HAP-1 (cell line): ENCODE measurements around the gene RRAGD.

Source experiments
- DNase-seq, 2 experiments: peaks; one replicate each; pipeline ENCODE4 v3.0.0-alpha.2; 2016 to 2020; ENCODE audit warnings: low spot score in 2 of 2
- H3K27me3 ChIP-seq: fragments of 250-450 bp; sonication (Bioruptor Pico); 2 replicates; pipeline ENCODE4 v1.5.1; 2020; ENCODE audit warnings: low read depth, mild to moderate bottlenecking, moderate library complexity
- H3K36me3 ChIP-seq: fragments of 250-450 bp; sonication (Bioruptor Pico); replicated peaks from 2 replicates; pipeline ENCODE4 v1.5.1; 2020; ENCODE audit warnings: mild to moderate bottlenecking
- H3K4me1 ChIP-seq: fragments of 250-450 bp; sonication (Bioruptor Pico); 2 replicates; pipeline ENCODE4 v1.5.1; 2020; ENCODE audit warnings: mild to moderate bottlenecking
- H3K4me3 ChIP-seq: fragments of 250-450 bp; sonication (Bioruptor Pico); 2 replicates; pipeline ENCODE4 v1.5.1; 2020; ENCODE audit warnings: mild to moderate bottlenecking, moderate library complexity
- H3K9me3 ChIP-seq: fragments of 250-450 bp; sonication (Bioruptor Pico); 2 replicates; pipeline ENCODE4 v1.5.1; 2020; ENCODE audit warnings: mild to moderate bottlenecking, moderate library complexity
- in situ Hi-C: fragments of 300-500 bp; cut with MboI; formaldehyde crosslinking; loops from 3 replicates; pipeline ENCODE4 v1.14.3; 2020; ENCODE audit warnings: low sequenced_read_pairs, inconsistent platforms, mixed read lengths

The RRAGD gene

DNA sequence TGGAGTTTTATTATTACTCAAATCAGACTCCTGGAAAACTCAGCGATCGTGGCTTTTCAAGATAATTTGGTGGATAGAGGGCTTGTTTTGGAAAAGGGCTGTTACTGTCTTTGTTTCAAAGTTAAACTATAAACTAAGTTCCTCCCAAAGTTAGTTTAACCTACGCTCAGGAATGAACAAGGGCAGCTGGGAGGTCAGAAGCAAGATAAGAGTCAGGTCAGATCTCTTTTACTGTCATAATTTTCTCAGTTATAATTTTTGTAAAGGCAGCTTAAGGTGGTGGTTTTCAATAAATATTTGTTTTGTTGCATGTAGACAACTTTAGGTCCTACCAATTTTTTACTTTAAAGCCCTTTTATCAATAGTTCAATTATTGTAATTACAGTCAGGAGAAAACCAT is 87.8 kb downstream of the RRAGD start:
- peaks cover 4% of the 10 kb centered on the region; the same call in 1 of the 2 replicates for H3K4me1 ChIP-seq
- H3K27me3 ChIP-seq: no peaks in the 10 kb centered on the region
- peaks cover 4% of the 10 kb centered on the region; the same call in 1 of the 2 replicates for H3K9me3 ChIP-seq
- DNase-seq: no peak
- H3K36me3 ChIP-seq: no peaks in the 10 kb centered on the region
- in situ Hi-C loops: no loop called here
- H3K4me3 ChIP-seq: no peak overlapping the region

DNA sequence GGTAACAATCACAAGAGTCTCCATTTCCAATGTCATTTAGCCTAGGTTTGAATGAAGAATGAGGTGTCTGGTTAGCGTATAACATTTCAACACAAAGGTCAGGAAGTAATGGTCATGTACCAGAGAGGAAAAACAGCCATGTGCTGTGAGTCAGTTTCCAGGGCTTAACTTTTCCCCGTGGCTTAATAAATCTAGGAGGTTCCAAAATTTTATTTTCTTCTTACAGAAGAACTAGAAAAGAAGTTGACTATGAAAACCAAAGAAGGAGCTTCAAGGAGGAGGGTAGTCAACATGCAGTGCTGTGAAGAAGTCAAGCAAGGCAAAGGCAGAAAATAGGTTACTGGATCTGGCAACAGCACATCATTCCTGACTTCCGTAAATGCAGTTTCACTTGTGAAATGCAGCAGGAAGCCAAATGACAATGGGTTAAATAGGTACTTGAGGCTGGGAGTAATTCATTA is 88.5 kb downstream of the RRAGD start:
- peaks cover 6% of the 10 kb centered on the region; the same call in 1 of the 2 replicates for H3K4me1 ChIP-seq
- no peak for DNase-seq
- in situ Hi-C loops: no loop called here

DNA sequence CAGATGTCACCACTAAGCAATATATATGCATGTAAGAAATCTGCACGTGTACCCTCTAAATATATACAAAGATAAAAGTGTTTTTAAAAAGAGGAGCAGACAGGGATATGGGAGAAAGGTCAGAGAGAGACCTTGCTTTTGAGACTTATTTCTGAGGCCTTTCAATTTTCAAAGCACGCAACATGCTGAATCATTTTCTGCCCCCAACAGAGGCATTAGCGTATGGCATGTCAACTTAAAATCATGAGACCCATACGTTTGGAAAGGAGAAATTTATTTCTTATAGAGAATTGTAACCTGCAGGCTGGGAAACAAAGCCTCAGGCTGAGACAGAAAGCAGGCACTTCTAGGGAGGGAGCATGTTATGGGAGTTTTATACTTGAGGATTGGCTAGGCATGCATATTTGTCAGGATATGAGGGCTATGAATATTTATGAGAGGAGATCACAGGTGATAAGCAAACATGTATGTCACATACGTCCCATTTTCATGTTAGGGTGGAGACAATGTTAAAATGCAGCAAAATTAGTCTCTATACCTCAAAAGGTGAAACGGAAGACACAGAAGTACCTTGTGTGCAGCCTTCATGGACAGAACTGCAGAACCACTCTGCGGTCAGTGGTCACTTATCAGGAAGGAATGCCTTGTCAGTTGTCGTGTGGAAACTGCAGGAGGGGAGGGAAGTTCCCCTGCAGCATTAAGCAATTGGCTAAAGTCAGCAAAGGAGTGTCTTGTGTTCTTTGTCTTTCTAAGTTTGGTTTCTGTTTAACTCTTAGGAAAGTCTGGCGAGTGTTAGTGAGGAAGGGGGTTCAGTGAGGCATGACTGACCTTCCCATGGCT is 90.7 kb downstream of the RRAGD start:
- no peaks in the 10 kb centered on the region for H3K27me3 ChIP-seq
- H3K4me1 ChIP-seq: peaks cover 6% of the 10 kb centered on the region; the same call in 1 of the 2 replicates
- H3K36me3 ChIP-seq: no peaks in the 10 kb centered on the region
- in situ Hi-C loops: no loop called here
- DNase-seq: no peak
- H3K4me3 ChIP-seq: no peak overlapping the region
- H3K9me3 ChIP-seq: peaks cover 4% of the 10 kb centered on the region; the same call in 1 of the 2 replicates

More for the DNA sequence above, 88.5 kb downstream of the RRAGD start:
- H3K4me3 ChIP-seq: no peak overlapping the region
- no peaks in the 10 kb centered on the region for H3K27me3 ChIP-seq
- no peaks in the 10 kb centered on the region for H3K36me3 ChIP-seq
- peaks cover 4% of the 10 kb centered on the region; the same call in 1 of the 2 replicates for H3K9me3 ChIP-seq

DNA sequence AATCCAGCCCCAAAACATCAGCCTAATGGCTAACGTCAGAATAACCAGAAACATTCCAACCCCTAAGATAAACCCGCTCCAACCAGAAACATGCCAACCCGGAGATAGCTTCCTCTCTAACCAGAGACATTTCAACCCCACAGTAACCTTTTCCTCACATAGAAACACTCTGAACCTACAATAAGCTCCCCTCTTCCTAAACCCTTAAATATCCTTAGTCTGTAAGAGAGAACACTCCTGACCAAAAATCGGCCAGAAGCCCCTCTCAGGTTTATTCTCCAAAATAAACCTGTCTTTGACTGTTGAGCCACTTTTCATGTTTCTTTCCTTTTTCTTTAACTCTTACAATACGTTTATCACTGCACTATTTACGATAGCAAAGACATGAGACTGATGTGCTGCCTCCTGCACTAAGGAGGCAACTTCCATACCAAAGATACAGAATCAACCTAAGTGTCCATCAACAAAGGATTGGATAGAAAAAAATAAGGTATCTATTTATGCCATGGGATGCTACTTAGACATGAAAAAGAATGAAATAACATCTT is 92.0 kb downstream of the RRAGD start:
- Histone ChIP-seq H3K27me3 (no peaks in the 10 kb centered on the region), H3K4me1 (peaks cover 6% of the 10 kb centered on the region; the same call in 1 of the 2 replicates), H3K36me3 (no peaks in the 10 kb centered on the region), H3K4me3 (no peak overlapping the region), H3K9me3 (peaks cover 4% of the 10 kb centered on the region; the same call in 1 of the 2 replicates)
- in situ Hi-C loops: no loop called here
- no peak for DNase-seq

DNA sequence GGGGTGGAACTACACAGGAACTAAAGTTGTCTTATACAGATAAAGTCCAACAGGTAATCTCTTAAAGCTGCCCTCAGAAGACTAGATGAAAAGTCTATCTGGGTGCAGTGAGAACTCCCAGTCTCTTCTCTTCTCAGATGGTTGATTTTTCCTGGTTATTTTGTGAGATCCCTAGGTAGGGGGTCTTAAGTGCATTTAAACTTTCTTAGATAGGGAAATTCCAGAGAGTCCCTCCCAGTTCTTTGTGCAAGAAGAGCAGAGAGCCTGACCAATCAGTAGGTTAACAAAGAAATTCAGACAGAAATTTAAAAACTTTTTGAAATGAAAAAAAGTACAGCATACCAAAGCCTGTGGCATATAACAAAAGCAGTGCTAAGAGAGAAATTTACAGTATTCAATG is 95.0 kb downstream of the RRAGD start:
- H3K4me3 ChIP-seq: no peak overlapping the region
- DNase-seq: no peak
- in situ Hi-C loops: no loop called here

DNA sequence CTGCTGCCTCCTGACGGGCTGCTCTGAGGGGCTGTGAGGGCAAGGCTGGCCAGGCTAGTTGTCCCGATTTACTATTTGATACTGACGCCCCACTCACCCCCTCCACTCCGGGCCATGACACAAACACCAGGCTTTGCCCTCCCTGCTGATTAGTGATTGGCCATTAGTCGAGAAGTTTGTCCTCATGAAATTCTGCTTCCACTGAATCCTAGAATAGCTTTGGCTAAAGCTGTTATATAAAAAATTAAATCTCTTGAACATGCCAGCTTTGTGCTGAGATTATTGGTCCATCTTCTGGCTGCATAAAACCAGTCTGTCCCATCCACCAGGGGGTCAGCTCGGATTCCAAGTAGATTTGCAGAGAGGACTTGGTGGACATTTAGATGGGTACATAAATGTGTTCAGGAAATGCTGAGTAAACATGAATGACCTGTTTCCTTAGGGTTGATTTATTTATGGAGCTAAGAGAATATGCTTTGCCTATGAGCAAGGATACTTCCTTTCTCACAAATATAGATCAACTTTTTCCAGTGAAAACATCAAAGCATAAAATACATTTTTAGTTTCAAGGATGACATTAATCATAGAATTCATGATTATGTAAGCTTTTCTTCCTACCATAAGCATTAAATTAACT is 96.7 kb downstream of the RRAGD start, which contains the start of gene GABRR2:
GABRR2 (minus strand) TSS at position 51 of the 637 bp plus-strand sequence. CDS start 134 bp downstream, outside the sequence.
- in situ Hi-C loops: no loop called here
- Histone ChIP-seq H3K27me3 (no peaks in the 10 kb centered on the region), H3K36me3 (no peaks in the 10 kb centered on the region)

More for the DNA sequence above, 95.0 kb downstream of the RRAGD start:
- H3K36me3 ChIP-seq: no peaks in the 10 kb centered on the region
- peaks cover 4% of the 10 kb centered on the region; the same call in 1 of the 2 replicates for H3K9me3 ChIP-seq
- H3K27me3 ChIP-seq: no peaks in the 10 kb centered on the region
- peaks cover 19% of the 10 kb centered on the region for H3K4me1 ChIP-seq

DNA sequence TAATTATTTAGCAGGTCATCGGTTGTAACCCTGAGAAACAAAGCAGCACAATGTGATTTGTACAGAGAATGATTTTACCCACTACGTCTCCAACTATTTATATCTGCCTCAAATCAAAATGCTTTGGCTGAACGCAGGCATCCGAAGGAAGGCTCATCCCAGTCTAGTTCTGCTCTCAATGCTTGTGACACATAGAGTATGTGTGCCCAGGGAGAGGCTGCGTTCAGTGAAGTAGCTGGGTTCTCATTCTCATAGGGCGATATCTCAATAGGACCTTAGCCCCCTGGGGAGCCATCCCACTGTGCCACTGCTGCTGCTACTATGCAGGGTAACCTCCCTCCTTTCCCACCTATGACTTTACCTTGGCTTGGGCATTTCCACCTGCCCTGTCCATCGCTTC is 97.4 kb downstream of the RRAGD start:
- no peaks in the 10 kb centered on the region for H3K36me3 ChIP-seq
- no peaks in the 10 kb centered on the region for H3K27me3 ChIP-seq
- in situ Hi-C loops: no loop called here
- DNase-seq: no peak
- no peaks in the 10 kb centered on the region for H3K9me3 ChIP-seq
- peaks cover 28% of the 10 kb centered on the region for H3K4me1 ChIP-seq
- no peak overlapping the region for H3K4me3 ChIP-seq

More for the DNA sequence above, 96.7 kb downstream of the RRAGD start, which contains the start of gene GABRR2:
- H3K4me3 ChIP-seq: no peak within 1 kb of the TSS
- no peak for DNase-seq
- peaks cover 28% of the 10 kb centered on the region for H3K4me1 ChIP-seq
- H3K9me3 ChIP-seq: peaks cover 4% of the 10 kb centered on the region; the same call in 1 of the 2 replicates
